Endothelial cell (in vitro differentiated cells): Measurements from ENCODE around the gene C22orf15. TPM values are rescaled to one million over a fixed set of nuclear protein-coding genes. Genes with fewer than 3 reads are reported as not detected.

Source experiments
- DNase-seq: peaks from one replicate; pipeline ENCODE4 v3.0.0; 2021; ENCODE audit warnings: low spot score
- H3K27ac Mint-ChIP-seq: one replicate; pipeline ENCODE4 v1.8.0; 2021; ENCODE audit warnings: mixed read lengths, inconsistent platforms; ENCODE audit not compliant: unreplicated experiment
- H3K27me3 Mint-ChIP-seq: one replicate; pipeline ENCODE4 v1.8.0; 2021; ENCODE audit warnings: mild to moderate bottlenecking, moderate library complexity, mixed read lengths, inconsistent platforms; ENCODE audit not compliant: unreplicated experiment
- H3K36me3 Mint-ChIP-seq: one replicate; pipeline ENCODE4 v1.8.0; 2021; ENCODE audit warnings: mild to moderate bottlenecking, low read depth, mixed read lengths, inconsistent platforms; ENCODE audit not compliant: unreplicated experiment
- H3K4me1 Mint-ChIP-seq: one replicate; pipeline ENCODE4 v1.8.0; 2021; ENCODE audit warnings: mild to moderate bottlenecking, mixed read lengths, inconsistent platforms; ENCODE audit not compliant: unreplicated experiment
- H3K4me3 Mint-ChIP-seq: one replicate; pipeline ENCODE4 v1.8.0; 2021; ENCODE audit warnings: mild to moderate bottlenecking, mixed read lengths, inconsistent platforms; ENCODE audit not compliant: unreplicated experiment
- H3K9me3 Mint-ChIP-seq: one replicate; pipeline ENCODE4 v1.8.0; 2021; ENCODE audit warnings: mixed read lengths, inconsistent platforms; ENCODE audit not compliant: unreplicated experiment
- total RNA-seq: library from RNA; stranded (reverse); fragmentation: NEBNext Ultra II Directional; extraction: Animal tissue kit (Norgen Biotek cat#: 25700); gene quantifications from one replicate; pipeline ENCODE4 v1.2.1, GENCODE V29; 2021; ENCODE audit not compliant: unreplicated experiment
- TF ChIP-seq, protein P1 (sequence below): fragments of 200-600 bp; sonication (generic); IDR thresholded peaks from one replicate; pipeline ENCODE4 v1.5.0; 2021; ENCODE audit warnings: antibody characterized with exemption; ENCODE audit not compliant: unreplicated experiment

Gene C22orf15
- total RNA-seq, 1 donor from 2014 or later: 2.0 TPM

DNA sequence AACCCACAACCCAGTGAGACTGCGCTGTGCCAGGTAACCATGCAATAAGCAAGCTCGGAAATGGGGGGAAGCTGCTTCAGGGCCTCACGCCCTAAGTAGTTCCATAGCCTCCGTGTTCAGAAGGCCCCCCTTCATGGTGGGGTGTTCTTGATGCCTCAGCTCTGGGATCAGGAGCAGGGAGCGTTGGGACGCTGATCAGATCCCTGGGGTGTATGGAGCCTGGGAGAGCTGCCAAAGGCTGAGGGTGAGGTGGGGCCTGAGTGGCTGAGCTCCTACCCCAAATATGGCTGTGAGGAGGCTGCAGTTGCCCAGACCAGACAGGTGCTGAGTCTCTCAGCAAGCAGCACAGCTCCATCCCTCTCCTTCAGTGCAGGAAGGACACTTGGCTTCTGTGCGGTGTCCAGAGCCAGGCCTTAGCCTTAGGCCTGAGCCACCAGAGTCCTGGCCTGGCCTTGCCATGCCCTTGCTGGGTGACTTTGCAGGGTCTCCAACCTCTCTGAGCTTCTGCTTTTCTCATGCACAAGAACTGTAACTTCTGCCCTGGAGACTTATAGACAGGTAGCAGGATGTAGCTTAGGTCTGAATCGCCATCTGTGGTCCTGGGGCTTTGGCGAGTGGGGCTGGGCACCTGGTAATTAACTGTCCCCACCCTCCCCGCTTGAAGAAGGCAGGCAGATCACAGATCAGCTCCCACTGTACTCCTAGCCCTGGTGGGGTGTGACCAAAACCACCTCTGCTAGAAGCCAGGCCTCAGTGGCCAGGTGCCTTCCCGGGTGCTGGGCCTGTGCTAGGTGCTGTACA lies 15.2 kb downstream of the C22orf15 start:
- Mint-ChIP-seq H3K4me3 (no peak overlapping the region), H3K27ac (no peak overlapping the region), H3K9me3 (no peaks in the 10 kb centered on the region), H3K36me3 (peaks cover 5% of the 10 kb centered on the region), H3K27me3 (peaks cover 8% of the 10 kb centered on the region), H3K4me1 (peaks cover 5% of the 10 kb centered on the region)
- TF ChIP-seq, protein P1, sequence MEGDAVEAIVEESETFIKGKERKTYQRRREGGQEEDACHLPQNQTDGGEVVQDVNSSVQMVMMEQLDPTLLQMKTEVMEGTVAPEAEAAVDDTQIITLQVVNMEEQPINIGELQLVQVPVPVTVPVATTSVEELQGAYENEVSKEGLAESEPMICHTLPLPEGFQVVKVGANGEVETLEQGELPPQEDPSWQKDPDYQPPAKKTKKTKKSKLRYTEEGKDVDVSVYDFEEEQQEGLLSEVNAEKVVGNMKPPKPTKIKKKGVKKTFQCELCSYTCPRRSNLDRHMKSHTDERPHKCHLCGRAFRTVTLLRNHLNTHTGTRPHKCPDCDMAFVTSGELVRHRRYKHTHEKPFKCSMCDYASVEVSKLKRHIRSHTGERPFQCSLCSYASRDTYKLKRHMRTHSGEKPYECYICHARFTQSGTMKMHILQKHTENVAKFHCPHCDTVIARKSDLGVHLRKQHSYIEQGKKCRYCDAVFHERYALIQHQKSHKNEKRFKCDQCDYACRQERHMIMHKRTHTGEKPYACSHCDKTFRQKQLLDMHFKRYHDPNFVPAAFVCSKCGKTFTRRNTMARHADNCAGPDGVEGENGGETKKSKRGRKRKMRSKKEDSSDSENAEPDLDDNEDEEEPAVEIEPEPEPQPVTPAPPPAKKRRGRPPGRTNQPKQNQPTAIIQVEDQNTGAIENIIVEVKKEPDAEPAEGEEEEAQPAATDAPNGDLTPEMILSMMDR: no peak
- DNase-seq: no peak

DNA sequence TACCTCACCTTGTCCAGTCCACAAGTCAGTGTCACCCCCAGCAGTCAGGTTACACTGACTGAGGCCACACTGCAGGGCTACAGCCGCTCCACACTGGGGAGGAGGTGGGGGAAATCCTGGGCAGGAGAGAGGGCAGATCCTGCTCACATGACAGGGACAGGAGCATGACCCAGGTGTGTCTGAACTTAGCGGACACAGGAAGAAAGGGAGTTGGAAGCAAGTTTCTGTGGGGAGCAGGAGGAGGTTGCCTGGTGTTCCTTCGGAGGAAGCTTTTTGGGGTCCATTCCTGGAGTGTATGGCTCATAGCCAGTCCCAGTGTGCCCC lies 15.7 kb downstream of the C22orf15 start:
- no peak for DNase-seq
- H3K27ac Mint-ChIP-seq: no peak overlapping the region
- H3K4me3 Mint-ChIP-seq: no peak overlapping the region
- no peaks in the 10 kb centered on the region for H3K9me3 Mint-ChIP-seq
- TF ChIP-seq, protein P1: no peak
- H3K36me3 Mint-ChIP-seq: peaks cover 5% of the 10 kb centered on the region
- no peaks in the 10 kb centered on the region for H3K4me1 Mint-ChIP-seq
- peaks cover 4% of the 10 kb centered on the region for H3K27me3 Mint-ChIP-seq

DNA sequence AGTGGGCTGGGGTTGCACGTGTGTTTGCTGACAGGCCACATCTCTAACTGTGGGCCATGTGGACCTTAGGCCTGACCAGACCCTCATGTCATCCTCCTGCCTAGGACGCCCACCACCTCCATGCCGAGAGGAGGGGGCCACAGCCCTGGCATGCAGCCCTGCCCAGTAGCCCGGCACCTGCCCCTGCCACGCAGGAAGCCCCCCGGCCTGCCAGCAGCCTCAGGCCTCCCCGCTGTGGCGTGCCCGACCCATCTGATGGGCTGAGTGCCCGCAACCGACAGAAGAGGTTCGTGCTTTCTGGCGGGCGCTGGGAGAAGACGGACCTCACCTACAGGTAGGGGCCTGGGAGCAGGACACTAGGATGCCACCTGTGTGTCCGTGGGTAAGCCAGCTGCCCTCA lies 16.3 kb downstream of the C22orf15 start:
- no peak overlapping the region for H3K27ac Mint-ChIP-seq
- H3K4me1 Mint-ChIP-seq: no peaks in the 10 kb centered on the region
- DNase-seq: no peak
- no peaks in the 10 kb centered on the region for H3K9me3 Mint-ChIP-seq
- TF ChIP-seq, protein P1: no peak
- peaks cover 5% of the 10 kb centered on the region for H3K36me3 Mint-ChIP-seq
- H3K4me3 Mint-ChIP-seq: no peak overlapping the region
- H3K27me3 Mint-ChIP-seq: peaks cover 4% of the 10 kb centered on the region

DNA sequence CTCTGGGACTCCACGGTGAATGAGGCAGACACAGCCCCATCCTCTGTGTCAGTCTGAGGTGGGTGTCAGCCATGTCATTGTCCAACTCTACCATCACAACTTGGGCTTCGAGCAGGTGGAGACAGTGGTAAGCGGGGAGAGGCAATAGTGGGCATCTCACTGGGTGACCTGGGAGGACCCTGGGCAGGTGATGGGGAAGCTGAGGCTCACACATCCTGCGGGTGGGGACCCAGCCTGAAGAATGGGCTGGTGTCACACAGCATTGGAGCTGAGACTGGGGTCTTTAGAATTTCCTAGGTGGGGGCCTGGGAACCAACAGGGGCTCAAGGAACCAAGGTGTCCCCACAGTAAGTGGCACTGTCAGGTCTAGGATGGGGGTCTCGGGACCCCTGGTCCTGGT lies 16.9 kb downstream of the C22orf15 start:
- no peak overlapping the region for H3K4me3 Mint-ChIP-seq
- DNase-seq: no peak
- H3K27ac Mint-ChIP-seq: peak overlapping the region; percentile 22
- H3K27me3 Mint-ChIP-seq: peaks cover 4% of the 10 kb centered on the region
- no peaks in the 10 kb centered on the region for H3K4me1 Mint-ChIP-seq
- no peaks in the 10 kb centered on the region for H3K9me3 Mint-ChIP-seq
- peaks cover under 1% of the 10 kb centered on the region for H3K36me3 Mint-ChIP-seq
- TF ChIP-seq, protein P1: no peak

DNA sequence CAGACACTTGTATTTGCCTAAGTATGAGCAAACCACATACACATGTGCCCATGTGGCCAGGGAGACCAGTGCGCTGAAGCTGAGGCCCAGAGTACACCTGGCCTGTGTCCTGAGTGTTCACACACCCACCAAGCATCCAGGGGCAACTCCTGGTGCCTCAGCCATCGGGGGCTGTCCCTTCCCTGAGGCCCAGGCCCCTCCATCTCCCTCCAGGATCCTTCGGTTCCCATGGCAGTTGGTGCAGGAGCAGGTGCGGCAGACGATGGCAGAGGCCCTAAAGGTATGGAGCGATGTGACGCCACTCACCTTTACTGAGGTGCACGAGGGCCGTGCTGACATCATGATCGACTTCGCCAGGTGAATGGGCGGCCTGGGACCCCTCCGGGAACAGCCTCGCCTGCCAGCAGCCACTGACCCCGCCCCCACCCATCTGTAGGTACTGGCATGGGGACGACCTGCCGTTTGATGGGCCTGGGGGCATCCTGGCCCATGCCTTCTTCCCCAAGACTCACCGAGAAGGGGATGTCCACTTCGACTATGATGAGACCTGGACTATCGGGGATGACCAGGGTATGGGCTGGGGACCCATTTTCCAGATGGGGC lies 17.5 kb downstream of the C22orf15 start:
- H3K4me3 Mint-ChIP-seq: no peak overlapping the region
- TF ChIP-seq, protein P1: no peak
- DNase-seq: no peak
- no peaks in the 10 kb centered on the region for H3K4me1 Mint-ChIP-seq
- H3K27ac Mint-ChIP-seq: no peak overlapping the region
- no peaks in the 10 kb centered on the region for H3K36me3 Mint-ChIP-seq
- peaks cover 4% of the 10 kb centered on the region for H3K27me3 Mint-ChIP-seq
- H3K9me3 Mint-ChIP-seq: no peaks in the 10 kb centered on the region
